IMR-90 (cell line): ENCODE results near the gene ATXN1. TPM values are rescaled to one million over a fixed set of nuclear protein-coding genes. Genes with fewer than 3 reads are reported as not detected.
A peak's percentile ranks its signal among the peaks of the same experiment; 100 is the strongest.

Source experiments
- ATAC-seq: fragments of 200-7000 bp; cut with Tn5 transposase; 2 replicates; pipeline ENCODE4 v1.9.1; 2020; ENCODE audit warnings: low read depth, mild to moderate bottlenecking, moderate library complexity
- BruUV-seq: library from RNA; stranded (reverse); fragments of 400-500 nt; replicated peaks from 2 replicates; lab custom pipeline; 2021; lab: Mats Ljungman, UMichigan
- CTCF ChIA-PET: fragments of 300-600 bp; formaldehyde crosslinking; extraction: SDS; loops from one replicate; lab custom pipeline; 2021; ENCODE audit warnings: antibody characterized with exemption; lab: Yijun Ruan, JAX
- POLR2A ChIA-PET: fragments of 300-600 bp; sonication (Branson Sonifier 250); formaldehyde crosslinking; loops from one replicate; lab custom pipeline; 2022; ENCODE audit warnings: antibody characterized with exemption; ENCODE audit not compliant: unreplicated experiment; lab: Charles Lee
- DNase-seq: peaks from one replicate; pipeline ENCODE4 v3.0.0; 2013
- H2AFZ ChIP-seq: replicated peaks from 2 replicates; pipeline ENCODE3; 2013; ENCODE audit warnings: low read length, mild to moderate bottlenecking; ENCODE audit not compliant: poor library complexity
- H2AK5ac ChIP-seq: 2 replicates; pipeline ENCODE4 v1.6.1; 2013; ENCODE audit warnings: low read depth, low read length, inconsistent platforms
- H2AK9ac ChIP-seq: replicated peaks from 2 replicates; pipeline ENCODE3; 2013; ENCODE audit warnings: mild to moderate bottlenecking, low read depth, low read length, moderate library complexity; ENCODE audit not compliant: poor library complexity
- H2BK120ac ChIP-seq: 2 replicates; pipeline ENCODE4 v1.6.1; 2013; ENCODE audit warnings: low read depth, low read length, inconsistent platforms
- H2BK15ac ChIP-seq: 3 replicates; pipeline ENCODE4 v1.6.1; 2013; ENCODE audit warnings: low read depth, low read length, inconsistent platforms
- H2BK20ac ChIP-seq: 2 replicates; pipeline ENCODE4 v1.6.1; 2013; ENCODE audit warnings: low read depth, mild to moderate bottlenecking, inconsistent platforms, low read length, moderate library complexity
- H2BK5ac ChIP-seq: 2 replicates; pipeline ENCODE4 v1.6.1; 2013; ENCODE audit warnings: mild to moderate bottlenecking, low read depth, low read length, inconsistent platforms; ENCODE audit not compliant: poor library complexity, severe bottlenecking
- H3K14ac ChIP-seq: replicated peaks from 2 replicates; pipeline ENCODE4 v1.6.1; 2013; ENCODE audit warnings: low read depth, low read length, inconsistent platforms
- H3K18ac ChIP-seq: 2 replicates; pipeline ENCODE4 v1.6.1; 2013; ENCODE audit warnings: low read depth, low read length, control low read depth
- H3K23ac ChIP-seq: 2 replicates; pipeline ENCODE4 v1.6.1; 2013; ENCODE audit warnings: low read depth, low read length, inconsistent platforms
- H3K27ac ChIP-seq: 2 replicates; pipeline ENCODE4 v1.5.1; 2013; ENCODE audit warnings: mild to moderate bottlenecking, control low read depth, low read length; ENCODE audit not compliant: insufficient read depth
- H3K27me3 ChIP-seq: 2 replicates; pipeline ENCODE4 v1.6.1; 2013; ENCODE audit warnings: low read length; ENCODE audit not compliant: control insufficient read depth, insufficient read depth
- H3K36me3 ChIP-seq: 2 replicates; pipeline ENCODE4 v1.6.1; 2013; ENCODE audit warnings: low read length, mixed read lengths; ENCODE audit not compliant: control insufficient read depth, insufficient read depth
- H3K4ac ChIP-seq: 2 replicates; pipeline ENCODE4 v1.6.1; 2013; ENCODE audit warnings: low read depth, low read length, inconsistent platforms
- H3K4me1 ChIP-seq: 2 replicates; pipeline ENCODE4 v1.6.1; 2013; ENCODE audit warnings: low read length, mixed read lengths; ENCODE audit not compliant: control insufficient read depth, insufficient read depth
- H3K4me2 ChIP-seq: 2 replicates; pipeline ENCODE4 v1.6.1; 2013; ENCODE audit warnings: low read depth, mild to moderate bottlenecking, control low read depth, low read length, moderate library complexity
- H3K4me3 ChIP-seq: 2 replicates; pipeline ENCODE4 v1.5.1; 2013; ENCODE audit warnings: low read depth, mild to moderate bottlenecking, control low read depth, low read length, moderate library complexity; ENCODE audit not compliant: insufficient read depth
- H3K56ac ChIP-seq: 2 replicates; pipeline ENCODE4 v1.6.1; 2013; ENCODE audit warnings: low read length, inconsistent platforms; ENCODE audit not compliant: insufficient read depth; ENCODE audit errors: extremely low read depth
- H3K79me1 ChIP-seq, 2 experiments: 2 replicates each; pipeline ENCODE4 v1.6.1; 2013; ENCODE audit warnings: low read length in 2 of 2, inconsistent platforms in 1 of 2, low read depth in 1 of 2
- H3K9ac ChIP-seq: 2 replicates; pipeline ENCODE4 v1.6.1; 2013; ENCODE audit warnings: low read depth, low read length, control low read depth
- H3K9me1 ChIP-seq: 2 replicates; pipeline ENCODE4 v1.6.1; 2013; ENCODE audit warnings: low read length, inconsistent platforms; ENCODE audit not compliant: insufficient read depth
- H3K9me3 ChIP-seq: 2 replicates; pipeline ENCODE4 v1.6.1; 2013; ENCODE audit warnings: low read length; ENCODE audit not compliant: control insufficient read depth, insufficient read depth
- H4K20me1 ChIP-seq: 2 replicates; pipeline ENCODE4 v1.6.1; 2013; ENCODE audit warnings: low read length, inconsistent platforms; ENCODE audit not compliant: insufficient read depth
- H4K5ac ChIP-seq: 2 replicates; pipeline ENCODE4 v1.6.1; 2013; ENCODE audit warnings: mild to moderate bottlenecking, low read depth, low read length, control low read depth
- H4K8ac ChIP-seq, 2 experiments: 2 replicates each; pipeline ENCODE4 v1.6.1; 2013; ENCODE audit warnings: low read depth in 2 of 2, low read length in 2 of 2, control low read depth in 1 of 2, inconsistent platforms in 1 of 2
- H4K91ac ChIP-seq: 2 replicates; pipeline ENCODE4 v1.6.1; 2013; ENCODE audit warnings: low read depth, low read length, inconsistent platforms; ENCODE audit not compliant: insufficient read depth
- CHD1 ChIP-seq: IDR thresholded peaks from 2 replicates; pipeline ENCODE4 v1.6.1; 2012; ENCODE audit warnings: low read depth, low read length, improper control_type of control experiment
- MXI1 ChIP-seq: IDR thresholded peaks from 2 replicates; pipeline ENCODE4 v1.6.1; 2012; ENCODE audit warnings: low read depth, mild to moderate bottlenecking, low read length, moderate library complexity, borderline replicate concordance
- NFE2L2 ChIP-seq: fragments of 150-350 bp; IDR thresholded peaks from 2 replicates; pipeline ENCODE4 v1.6.1; 2016; ENCODE audit warnings: low read depth, mild to moderate bottlenecking, low read length
- POLR2A ChIP-seq: IDR thresholded peaks from 2 replicates; pipeline ENCODE4 v1.6.1; 2012; ENCODE audit warnings: mild to moderate bottlenecking, low read depth, low read length
- RAD21 ChIP-seq: IDR thresholded peaks from 2 replicates; pipeline ENCODE4 v1.6.1; 2012; ENCODE audit warnings: low read length, improper control_type of control experiment
- RFX5 ChIP-seq: IDR thresholded peaks from 2 replicates; pipeline ENCODE4 v1.8.0; 2012; ENCODE audit warnings: low read depth, mild to moderate bottlenecking, low read length, moderate library complexity
- WGBS, 2 experiments: methylation state at CpG; one replicate each; pipeline versions ENCODE4 v1.1.5 to v1.1.7; 2013; ENCODE audit warnings: missing lambda C conversion rate in 2 of 2; ENCODE audit not compliant: insufficient read length in 1 of 2; ENCODE audit errors: extremely low coverage in 2 of 2; 5-methylcytosine and 5-hydroxymethylcytosine counted together
- dilution Hi-C: fragments of 300-500 bp; cut with HindIII; formaldehyde crosslinking; loops from one replicate; pipeline ENCODE4 v1.14.3; 2018; ENCODE audit warnings: low sequenced_read_pairs; ENCODE audit not compliant: unreplicated experiment
- in situ Hi-C: fragments of 300-500 bp; cut with MboI; formaldehyde crosslinking; loops from 3 replicates; pipeline ENCODE4 v1.14.3; 2019; ENCODE audit warnings: low sequenced_read_pairs, inconsistent platforms, mixed read lengths
- intact Hi-C: fragments of 100-400 bp; cut with micrococcal nuclease; formaldehyde crosslinking; loops from 2 replicates; pipeline ENCODE4 v1.10.0; 2022
- polyA plus RNA-seq, 3 experiments: library from polyadenylated mRNA; depleted of rRNA; stranded (reverse); fragments of >200 nt; gene quantifications; 2 replicates each; pipeline ENCODE4 v1.2.3, GENCODE V29; 2012; ENCODE audit warnings: low replicate concordance in 1 of 3
- total RNA-seq: library from RNA; depleted of rRNA; stranded (reverse); fragments of >200 nt; gene quantifications from 2 replicates; pipeline ENCODE4 v1.2.3, GENCODE V29; 2012
- TF ChIP-seq, protein P1 (sequence below): fragments of 150-350 bp; IDR thresholded peaks from 2 replicates; pipeline ENCODE4 v1.6.1; 2017; ENCODE audit warnings: mild to moderate bottlenecking, antibody characterized with exemption, low read length, low read depth

Gene ATXN1
- total and polyA plus RNA-seq, 2 of the 4 experiments (the other 2 are of a cell fraction): 7.3 to 11.1 TPM

DNA sequence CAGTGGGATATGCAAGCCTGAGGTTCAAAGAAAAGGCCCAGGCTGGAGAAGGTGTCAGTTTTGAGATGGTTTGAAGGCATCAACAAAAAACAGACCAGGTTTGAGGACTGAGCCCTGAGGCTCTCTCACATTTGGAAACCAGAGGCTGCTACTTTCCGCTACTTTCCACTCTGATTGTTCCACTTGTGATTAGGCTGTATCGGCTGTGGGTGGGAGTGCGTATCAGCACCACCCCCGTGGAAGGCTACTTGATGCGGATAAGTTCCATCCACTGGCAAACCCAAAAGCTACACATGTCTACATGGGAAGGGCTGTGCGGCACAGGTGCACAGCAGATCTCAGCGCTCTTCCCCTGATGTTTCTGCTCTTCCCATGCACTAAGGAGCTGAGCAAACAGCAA, 324.2 kb downstream of the ATXN1 start:
- no peak overlapping the region for H2AFZ ChIP-seq
- dilution Hi-C loops (no loop called here), in situ Hi-C loops (no loop called here), intact Hi-C loops (no loop called here)
- H3K9me1 ChIP-seq: peaks cover 3% of the 10 kb centered on the region; the same call in 1 of the 2 replicates
- H3K56ac ChIP-seq: no peak overlapping the region
- no peak overlapping the region for H3K14ac ChIP-seq
- H2BK5ac ChIP-seq: no peak overlapping the region
- H2BK120ac ChIP-seq: no peak overlapping the region
- DNase-seq (no peak), ATAC-seq (no peak)
- no peak overlapping the region for H3K18ac ChIP-seq
- ChIA-PET POLR2A (no interaction called here), CTCF (no interaction called here)
- H3K79me1 ChIP-seq: peaks cover 16 to 18% of the 10 kb centered on the region in 2 experiments; a peak in 3 of 4 replicates
- no peak overlapping the region for H3K4me2 ChIP-seq
- no peak overlapping the region for H2AK5ac ChIP-seq
- H4K91ac ChIP-seq: no peak overlapping the region; the same call in 1 of the 2 replicates
- H2AK9ac ChIP-seq: no peak overlapping the region
- H4K8ac ChIP-seq: no peak overlapping the region
- TF ChIP-seq CHD1: no peak
- TF ChIP-seq RFX5: no peak
- TF ChIP-seq RAD21: no peak
- no peak for TF ChIP-seq POLR2A
- TF ChIP-seq, protein P1, sequence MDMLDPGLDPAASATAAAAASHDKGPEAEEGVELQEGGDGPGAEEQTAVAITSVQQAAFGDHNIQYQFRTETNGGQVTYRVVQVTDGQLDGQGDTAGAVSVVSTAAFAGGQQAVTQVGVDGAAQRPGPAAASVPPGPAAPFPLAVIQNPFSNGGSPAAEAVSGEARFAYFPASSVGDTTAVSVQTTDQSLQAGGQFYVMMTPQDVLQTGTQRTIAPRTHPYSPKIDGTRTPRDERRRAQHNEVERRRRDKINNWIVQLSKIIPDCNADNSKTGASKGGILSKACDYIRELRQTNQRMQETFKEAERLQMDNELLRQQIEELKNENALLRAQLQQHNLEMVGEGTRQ: no peak
- no peak for TF ChIP-seq MXI1
- TF ChIP-seq NFE2L2: no peak
- H3K27ac ChIP-seq: no peak overlapping the region
- H4K5ac ChIP-seq: no peak overlapping the region
- no CpG with 5 or more reads among the region's 7 CpGs for WGBS, 2 experiments
- BruUV-seq: no TSS peak
- H3K9ac ChIP-seq: no peak overlapping the region
- 0 out of 2 replicates have a peak overlapping the region, but pooled peaks have one; percentile 13 for H3K4ac ChIP-seq
- no peaks in the 10 kb centered on the region for H3K27me3 ChIP-seq
- H3K9me3 ChIP-seq: no peaks in the 10 kb centered on the region
- no peak overlapping the region for H3K23ac ChIP-seq
- no peak overlapping the region for H2BK15ac ChIP-seq
- peaks cover 5% of the 10 kb centered on the region; the same call in 1 of the 2 replicates for H3K36me3 ChIP-seq
- no peaks in the 10 kb centered on the region for H4K20me1 ChIP-seq
- H3K4me1 ChIP-seq: peaks cover 10% of the 10 kb centered on the region
- H3K4me3 ChIP-seq: no peak overlapping the region
- no peak overlapping the region for H2BK20ac ChIP-seq
